HG02798 (cell line): ENCODE results near the gene EIF5A2.

Source experiments
- ATAC-seq: cut with Tn5 transposase; IDR thresholded peaks from one replicate; pipeline ENCODE4 v1.9.1; 2021; ENCODE audit warnings: mild to moderate bottlenecking; ENCODE audit not compliant: unreplicated experiment, poor library complexity

The EIF5A2 gene

DNA sequence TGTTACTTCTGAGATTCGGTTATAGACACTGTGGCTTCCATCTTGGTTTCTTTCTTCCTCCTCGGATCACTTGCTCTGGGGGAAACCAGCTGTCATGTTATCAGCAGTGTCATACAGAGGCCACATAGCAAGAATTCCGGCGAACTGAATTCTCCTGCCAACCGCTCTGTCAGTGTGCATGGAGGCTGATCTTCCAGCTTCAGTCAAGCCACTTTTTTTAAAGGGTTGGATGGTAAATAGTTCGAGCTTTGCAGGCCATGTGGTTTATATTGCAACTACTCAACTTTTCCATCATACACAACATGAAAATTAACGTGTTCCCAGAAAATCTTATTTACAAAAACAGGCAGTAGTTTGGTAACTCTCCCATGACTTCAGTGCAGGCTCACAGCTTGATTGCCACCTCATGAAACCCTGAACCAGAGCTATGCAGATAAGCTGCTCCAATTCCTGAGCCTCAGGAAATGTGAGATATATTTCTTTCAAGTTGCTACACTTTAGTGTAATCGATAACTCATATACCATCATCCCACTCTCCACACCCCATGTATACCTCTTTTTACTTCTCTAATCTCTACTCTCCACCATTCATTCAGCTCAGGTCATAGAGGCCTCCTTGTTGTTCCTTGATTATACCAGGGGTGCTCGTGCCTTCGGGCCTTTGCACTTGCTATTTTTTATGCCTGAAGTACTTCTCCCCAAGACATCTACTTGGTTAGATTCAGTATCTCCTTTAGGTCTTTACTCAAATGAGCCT is 45.6 kb downstream of the EIF5A2 start:
- ATAC-seq, result no peak

DNA sequence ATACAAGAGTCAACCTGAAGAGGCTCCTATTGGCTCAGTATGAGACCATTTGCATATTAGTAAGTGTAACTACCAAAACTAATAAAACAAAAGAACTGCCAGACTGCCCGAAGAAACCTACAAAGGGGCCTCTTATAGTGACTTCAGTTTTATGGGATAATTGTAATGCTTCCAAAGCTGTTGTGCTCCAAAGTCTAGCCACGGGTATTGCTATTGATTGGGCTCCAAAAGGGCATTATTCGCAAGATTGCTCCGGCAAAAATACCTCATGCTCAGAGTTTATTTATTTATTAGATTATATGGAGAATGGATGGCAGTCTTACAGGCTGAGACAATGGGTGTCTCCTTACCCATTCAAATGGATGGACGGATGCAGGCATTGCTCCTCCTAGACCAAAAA is 49.8 kb downstream of the EIF5A2 start:
- ATAC-seq, result no peak

DNA sequence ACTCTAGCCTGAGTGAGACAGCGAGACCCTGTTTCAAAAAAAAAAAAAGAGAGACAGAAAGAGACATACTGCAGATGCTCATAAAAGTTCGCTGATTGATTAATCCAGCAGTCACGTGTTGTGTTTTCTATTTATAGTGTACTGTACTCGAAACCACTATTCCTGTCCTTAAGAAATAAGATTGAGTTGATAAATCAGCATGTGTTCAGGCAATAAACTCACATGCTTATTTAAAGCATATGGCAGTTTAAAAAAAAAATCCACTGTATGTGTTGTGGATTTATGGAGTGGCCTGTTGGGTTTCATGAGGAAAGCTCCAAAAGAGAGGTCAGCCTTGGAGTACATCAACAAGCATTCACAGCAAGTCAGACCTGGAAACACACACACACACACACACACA is 56.1 kb downstream of the EIF5A2 start:
- ATAC-seq, result no peak

DNA sequence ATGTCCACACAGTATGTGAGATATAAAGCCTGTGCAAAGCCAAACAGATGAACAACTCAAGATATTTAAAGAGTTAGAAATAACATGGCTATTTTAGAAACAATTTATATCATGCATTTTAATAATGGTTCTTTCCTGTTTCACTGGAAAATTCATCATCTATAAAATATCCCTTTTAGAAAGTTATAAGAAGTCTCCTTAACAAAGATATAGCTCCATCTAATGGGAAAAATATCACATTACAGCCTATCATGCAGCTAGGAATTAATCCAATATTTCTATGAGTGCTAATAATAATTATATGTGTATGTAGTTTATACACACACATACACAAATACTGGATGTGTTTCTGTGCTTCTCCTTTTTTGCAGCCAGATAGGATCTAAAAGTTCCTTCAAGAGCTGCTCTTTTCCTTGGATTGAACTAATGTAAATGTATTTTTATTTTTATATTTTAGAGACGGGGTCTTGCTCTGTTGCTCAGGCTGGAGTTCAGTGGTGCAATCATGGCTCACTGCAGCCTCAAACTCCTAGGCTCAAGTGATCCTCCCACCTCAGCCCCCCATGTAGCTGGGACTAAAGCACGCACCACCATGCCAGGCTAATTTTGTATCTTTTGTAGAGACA is 60.0 kb downstream of the EIF5A2 start:
- no peak for ATAC-seq

DNA sequence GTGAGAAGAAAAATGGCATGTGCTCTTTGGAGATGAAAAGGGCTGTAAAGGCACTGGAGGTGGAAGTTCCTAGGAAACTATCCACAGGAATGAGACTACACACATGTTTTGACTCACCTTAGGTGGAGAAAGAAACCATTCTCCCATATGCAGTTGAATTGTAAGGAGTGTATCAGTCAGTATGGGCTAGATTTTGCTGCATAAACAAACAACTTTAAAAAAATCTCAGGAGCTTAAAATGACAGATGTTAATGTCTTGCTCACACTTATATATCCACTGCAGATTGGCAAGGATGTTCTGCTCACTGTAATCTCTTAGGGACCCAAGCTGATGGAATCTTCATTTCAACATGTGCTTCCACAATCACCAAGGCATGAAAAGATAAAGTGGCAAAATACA is 64.1 kb downstream of the EIF5A2 start:
- no peak for ATAC-seq

- no peak for ATAC-seq
Observed at GRCh38 chr3:170840291-170840859, 68.1 kb downstream of the EIF5A2 start.

GRCh38 chr3:170839518-170840100 is 68.8 kb downstream of the EIF5A2 start:
- ATAC-seq, result no peak
